HepG2 (cell line): ENCODE results near the gene ANKS3. TPM values are rescaled to one million over a fixed set of nuclear protein-coding genes. Genes with fewer than 3 reads are reported as not detected.

Source experiments
- ESRRA ChIP-seq: sonication (generic); formaldehyde crosslinking; IDR thresholded peaks from 2 replicates; pipeline ENCODE4 v1.5.1; 2020; ENCODE audit warnings: mild to moderate bottlenecking, low read depth, missing genetic modification reagents
- KAT2B ChIP-seq: fragments of 150-350 bp; IDR thresholded peaks from 2 replicates; pipeline ENCODE4 v1.6.1; 2014; ENCODE audit warnings: low read depth, low read length, borderline replicate concordance
- PPARG ChIP-seq: conservative IDR thresholded peaks from 2 replicates; pipeline ENCODE4 v1.6.1; 2016; ENCODE audit warnings: missing biosample characterization, missing genetic modification reagents
- THYN1 ChIP-seq: sonication (generic); formaldehyde crosslinking; IDR thresholded peaks from 2 replicates; pipeline ENCODE4 v1.8.1; 2023; ENCODE audit warnings: low read depth, mild to moderate bottlenecking, moderate library complexity, missing genetic modification reagents, borderline replicate concordance
- ZFAT ChIP-seq: sonication (generic); formaldehyde crosslinking; conservative IDR thresholded peaks from 2 replicates; pipeline ENCODE4 v1.8.1; 2023; ENCODE audit warnings: missing genetic modification reagents, inconsistent platforms
- ZFP36 ChIP-seq: fragments of 150-350 bp; IDR thresholded peaks from 2 replicates; pipeline ENCODE4 v1.6.1; 2018; ENCODE audit warnings: borderline replicate concordance, low read length, low read depth; ENCODE audit not compliant: partially characterized antibody
- ZMYM4 ChIP-seq: sonication (generic); formaldehyde crosslinking; IDR thresholded peaks from 2 replicates; pipeline ENCODE4 v1.8.1; 2023; ENCODE audit warnings: mild to moderate bottlenecking, missing genetic modification reagents
- ZNF138 ChIP-seq: sonication (generic); formaldehyde crosslinking; IDR thresholded peaks from 2 replicates; pipeline ENCODE4 v1.5.0; 2020; ENCODE audit warnings: mild to moderate bottlenecking, low read depth, missing genetic modification reagents
- ZNF224 ChIP-seq: sonication (generic); formaldehyde crosslinking; IDR thresholded peaks from 2 replicates; pipeline ENCODE4 v1.5.0; 2020; ENCODE audit warnings: mild to moderate bottlenecking, missing genetic modification reagents
- ZNF234 ChIP-seq: sonication (generic); formaldehyde crosslinking; conservative IDR thresholded peaks from 2 replicates; pipeline ENCODE4 v1.5.1; 2020; ENCODE audit warnings: mild to moderate bottlenecking, missing genetic modification reagents
- ZNF382 ChIP-seq: sonication (generic); formaldehyde crosslinking; IDR thresholded peaks from 2 replicates; pipeline ENCODE4 v1.5.0; 2020; ENCODE audit warnings: missing genetic modification reagents, mild to moderate bottlenecking, borderline replicate concordance
- ZNF672 ChIP-seq: sonication (generic); formaldehyde crosslinking; IDR thresholded peaks from 2 replicates; pipeline ENCODE4 v1.8.1; 2022; ENCODE audit warnings: missing genetic modification reagents
- ZNF792 ChIP-seq: IDR thresholded peaks from 2 replicates; pipeline ENCODE4 v1.6.1; 2016
- polyA plus RNA-seq, 8 experiments: library from polyadenylated mRNA; depleted of rRNA in 3 of 8; stranded (reverse) in 7 of 8; unstranded in 1 of 8; fragments of >200 nt; fragmentation: Illumina TruSeq in 4 of 8; extraction: Trizol in 4 of 8; gene quantifications; 2 replicates each; pipeline versions ENCODE4 v1.2.1 to v1.2.3, GENCODE V29; 2011 to 2016; ENCODE audit warnings: low read depth in 4 of 8, missing spikeins in 1 of 8, mixed read lengths in 1 of 8; ENCODE audit not compliant: insufficient read depth in 1 of 8
- total RNA-seq, 5 experiments: library from RNA; depleted of rRNA; stranded (reverse); fragments of >200 nt; fragmentation: Illumina TruSeq; extraction: Trizol; gene quantifications; 2 replicates each; pipeline ENCODE4 v1.2.3, GENCODE V29; 2016; ENCODE audit warnings: low read depth in 1 of 5
- TF ChIP-seq, protein P1 (sequence below): IDR thresholded peaks from 2 replicates; pipeline ENCODE4 v1.6.1; 2016; ENCODE audit warnings: mild to moderate bottlenecking, missing biosample characterization, missing genetic modification reagents
- TF ChIP-seq, protein P2 (sequence below): sonication (generic); formaldehyde crosslinking; IDR thresholded peaks from 2 replicates; pipeline ENCODE4 v1.4.0; 2020; ENCODE audit warnings: mild to moderate bottlenecking, missing genetic modification reagents
- TF ChIP-seq, protein P3 (sequence below): sonication (generic); formaldehyde crosslinking; IDR thresholded peaks from 2 replicates; pipeline ENCODE4 v1.5.0; 2020; ENCODE audit warnings: mild to moderate bottlenecking, missing genetic modification reagents, moderate library complexity
- TF ChIP-seq, protein P4 (sequence below): sonication (generic); formaldehyde crosslinking; IDR thresholded peaks from 2 replicates; pipeline ENCODE4 v1.5.0; 2020; ENCODE audit warnings: missing genetic modification reagents

The ANKS3 gene
- total and polyA plus RNA-seq, 2 of the 13 experiments (the other 11 are each of a cell fraction or from before 2014, with no cell fraction given) = 11.4 to 15.9 TPM

DNA sequence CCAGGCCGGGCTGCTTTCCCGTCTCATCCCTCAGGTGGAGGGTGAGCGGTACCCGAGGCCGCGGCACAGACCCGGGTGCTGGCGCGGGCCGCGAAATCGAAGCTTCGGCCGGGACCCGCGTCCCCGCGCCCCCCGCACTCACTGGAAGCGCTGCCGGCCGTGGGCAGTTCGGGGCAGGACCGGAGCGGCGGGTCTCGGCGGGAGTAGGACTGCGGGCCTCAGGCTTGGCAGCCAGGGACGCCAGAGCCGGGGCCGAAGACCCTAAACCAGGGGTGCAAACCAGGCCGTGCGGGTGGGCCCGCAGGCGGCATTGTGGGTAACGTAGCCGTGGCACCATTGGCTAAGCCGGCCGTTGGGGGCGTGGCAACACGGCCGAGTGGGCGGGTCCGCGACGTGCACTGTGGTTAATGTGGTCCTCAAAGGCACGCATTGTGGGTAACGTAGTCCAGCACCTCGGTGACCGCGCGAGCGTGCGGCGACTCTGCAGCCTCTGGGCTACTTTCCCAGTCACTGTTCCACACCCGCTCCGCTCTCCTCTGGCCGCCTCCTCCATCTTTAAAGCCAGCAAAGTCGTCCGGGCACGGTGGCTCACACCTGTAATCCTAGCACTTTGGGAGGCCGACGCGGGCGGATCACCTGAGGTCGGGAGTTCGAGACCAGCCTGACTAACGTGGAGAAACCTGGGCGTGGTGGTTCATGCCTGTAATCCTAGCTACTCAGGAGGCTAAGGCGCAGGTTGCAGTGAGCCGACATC is 33.0 kb upstream of the ANKS3 start, which contains the start of gene ZNF500 (continued):
- TF ChIP-seq ZFP36 (no peak), ZNF792 (peak; percentile 42; the same call in 1 of the 2 replicates), ZNF672 (CRISPR knock-in tag) (no peak), ESRRA (CRISPR knock-in tag) (peak; percentile 59), PPARG (CRISPR knock-in tag) (0 out of 2 replicates have a peak, but pooled peaks have one; percentile 19), ZNF224 (CRISPR knock-in tag) (no peak), ZFAT (CRISPR knock-in tag) (peak; percentile 47; the same call in 1 of the 2 replicates), ZNF382 (CRISPR knock-in tag) (no peak), KAT2B (no peak), ZMYM4 (CRISPR knock-in tag) (peak; percentile 26; the same call in 1 of the 2 replicates), ZNF138 (CRISPR knock-in tag) (peak; percentile 29; the same call in 1 of the 2 replicates), ZNF234 (CRISPR knock-in tag) (no peak), THYN1 (CRISPR knock-in tag) (no peak)
- TF ChIP-seq, protein P1, sequence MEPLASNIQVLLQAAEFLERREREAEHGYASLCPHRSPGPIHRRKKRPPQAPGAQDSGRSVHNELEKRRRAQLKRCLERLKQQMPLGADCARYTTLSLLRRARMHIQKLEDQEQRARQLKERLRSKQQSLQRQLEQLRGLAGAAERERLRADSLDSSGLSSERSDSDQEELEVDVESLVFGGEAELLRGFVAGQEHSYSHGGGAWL (CRISPR knock-in tag) = peak; percentile 91
- TF ChIP-seq, protein P2, sequence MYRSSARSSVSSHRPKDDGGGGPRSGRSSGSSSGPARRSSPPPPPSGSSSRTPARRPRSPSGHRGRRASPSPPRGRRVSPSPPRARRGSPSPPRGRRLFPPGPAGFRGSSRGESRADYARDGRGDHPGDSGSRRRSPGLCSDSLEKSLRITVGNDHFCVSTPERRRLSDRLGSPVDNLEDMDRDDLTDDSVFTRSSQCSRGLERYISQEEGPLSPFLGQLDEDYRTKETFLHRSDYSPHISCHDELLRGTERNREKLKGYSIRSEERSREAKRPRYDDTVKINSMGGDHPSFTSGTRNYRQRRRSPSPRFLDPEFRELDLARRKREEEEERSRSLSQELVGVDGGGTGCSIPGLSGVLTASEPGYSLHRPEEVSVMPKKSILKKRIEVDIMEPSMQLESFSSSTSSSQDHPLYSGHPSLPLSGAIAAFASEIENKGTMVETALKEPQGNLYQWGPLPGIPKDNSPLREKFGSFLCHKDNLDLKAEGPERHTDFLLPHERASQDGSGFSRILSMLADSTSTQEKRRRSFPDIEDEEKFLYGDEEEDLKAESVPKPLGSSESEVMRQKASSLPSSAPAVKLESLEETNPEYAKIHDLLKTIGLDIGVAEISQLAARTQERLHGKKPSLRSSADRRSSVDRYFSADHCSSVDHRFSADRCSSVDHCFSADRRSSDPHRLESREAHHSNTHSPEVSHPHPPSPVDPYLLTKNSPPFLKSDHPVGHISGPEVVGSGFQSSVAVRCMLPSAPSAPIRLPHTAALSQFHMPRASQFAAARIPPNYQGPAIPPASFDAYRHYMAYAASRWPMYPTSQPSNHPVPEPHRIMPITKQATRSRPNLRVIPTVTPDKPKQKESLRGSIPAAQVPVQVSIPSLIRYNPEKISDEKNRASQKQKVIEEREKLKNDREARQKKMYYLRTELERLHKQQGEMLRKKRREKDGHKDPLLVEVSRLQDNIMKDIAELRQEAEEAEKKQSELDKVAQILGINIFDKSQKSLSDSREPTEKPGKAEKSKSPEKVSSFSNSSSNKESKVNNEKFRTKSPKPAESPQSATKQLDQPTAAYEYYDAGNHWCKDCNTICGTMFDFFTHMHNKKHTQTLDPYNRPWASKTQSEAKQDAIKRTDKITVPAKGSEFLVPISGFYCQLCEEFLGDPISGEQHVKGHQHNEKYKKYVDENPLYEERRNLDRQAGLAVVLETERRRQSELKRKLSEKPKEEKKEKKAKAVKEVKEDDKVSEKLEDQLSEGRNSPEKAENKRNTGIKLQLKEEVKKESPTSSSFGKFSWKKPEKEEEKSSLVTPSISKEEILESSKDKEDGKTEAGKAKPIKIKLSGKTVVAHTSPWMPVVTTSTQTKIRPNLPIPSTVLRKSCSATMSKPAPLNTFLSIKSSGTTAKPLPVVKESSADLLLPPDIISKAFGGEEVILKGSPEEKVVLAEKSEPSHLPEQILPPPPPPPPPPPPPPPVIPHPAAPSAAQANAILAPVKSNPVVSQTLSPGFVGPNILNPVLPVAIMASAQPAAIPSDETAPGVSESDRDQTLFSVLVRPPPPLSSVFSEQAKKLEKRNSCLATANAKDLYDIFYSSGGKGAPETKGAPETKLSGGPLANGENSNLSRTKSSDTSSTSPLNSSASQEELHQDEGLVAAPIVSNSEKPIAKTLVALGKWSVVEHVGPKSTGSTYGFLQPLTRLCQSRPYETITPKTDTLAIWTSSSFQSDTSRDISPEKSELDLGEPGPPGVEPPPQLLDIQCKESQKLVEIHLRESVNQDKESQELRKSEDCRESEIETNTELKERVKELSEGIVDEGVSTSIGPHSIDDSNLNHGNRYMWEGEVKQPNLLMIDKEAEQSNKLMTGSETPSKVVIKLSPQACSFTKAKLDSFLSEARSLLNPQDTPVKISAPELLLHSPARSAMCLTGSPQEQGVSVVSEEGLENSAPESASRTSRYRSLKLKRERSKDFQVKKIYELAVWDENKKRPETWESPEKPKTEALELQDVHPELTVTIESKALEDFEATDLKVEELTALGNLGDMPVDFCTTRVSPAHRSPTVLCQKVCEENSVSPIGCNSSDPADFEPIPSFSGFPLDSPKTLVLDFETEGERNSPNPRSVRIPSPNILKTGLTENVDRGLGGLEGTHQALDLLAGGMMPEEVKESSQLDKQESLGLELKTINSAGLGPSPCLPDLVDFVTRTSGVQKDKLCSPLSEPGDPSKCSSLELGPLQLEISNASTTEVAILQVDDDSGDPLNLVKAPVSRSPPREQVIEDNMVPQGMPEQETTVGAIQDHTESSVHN (CRISPR knock-in tag) = no peak
- TF ChIP-seq, protein P3, sequence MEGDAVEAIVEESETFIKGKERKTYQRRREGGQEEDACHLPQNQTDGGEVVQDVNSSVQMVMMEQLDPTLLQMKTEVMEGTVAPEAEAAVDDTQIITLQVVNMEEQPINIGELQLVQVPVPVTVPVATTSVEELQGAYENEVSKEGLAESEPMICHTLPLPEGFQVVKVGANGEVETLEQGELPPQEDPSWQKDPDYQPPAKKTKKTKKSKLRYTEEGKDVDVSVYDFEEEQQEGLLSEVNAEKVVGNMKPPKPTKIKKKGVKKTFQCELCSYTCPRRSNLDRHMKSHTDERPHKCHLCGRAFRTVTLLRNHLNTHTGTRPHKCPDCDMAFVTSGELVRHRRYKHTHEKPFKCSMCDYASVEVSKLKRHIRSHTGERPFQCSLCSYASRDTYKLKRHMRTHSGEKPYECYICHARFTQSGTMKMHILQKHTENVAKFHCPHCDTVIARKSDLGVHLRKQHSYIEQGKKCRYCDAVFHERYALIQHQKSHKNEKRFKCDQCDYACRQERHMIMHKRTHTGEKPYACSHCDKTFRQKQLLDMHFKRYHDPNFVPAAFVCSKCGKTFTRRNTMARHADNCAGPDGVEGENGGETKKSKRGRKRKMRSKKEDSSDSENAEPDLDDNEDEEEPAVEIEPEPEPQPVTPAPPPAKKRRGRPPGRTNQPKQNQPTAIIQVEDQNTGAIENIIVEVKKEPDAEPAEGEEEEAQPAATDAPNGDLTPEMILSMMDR (CRISPR knock-in tag) = no peak; the same call in 1 of the 2 replicates
- TF ChIP-seq, protein P4, sequence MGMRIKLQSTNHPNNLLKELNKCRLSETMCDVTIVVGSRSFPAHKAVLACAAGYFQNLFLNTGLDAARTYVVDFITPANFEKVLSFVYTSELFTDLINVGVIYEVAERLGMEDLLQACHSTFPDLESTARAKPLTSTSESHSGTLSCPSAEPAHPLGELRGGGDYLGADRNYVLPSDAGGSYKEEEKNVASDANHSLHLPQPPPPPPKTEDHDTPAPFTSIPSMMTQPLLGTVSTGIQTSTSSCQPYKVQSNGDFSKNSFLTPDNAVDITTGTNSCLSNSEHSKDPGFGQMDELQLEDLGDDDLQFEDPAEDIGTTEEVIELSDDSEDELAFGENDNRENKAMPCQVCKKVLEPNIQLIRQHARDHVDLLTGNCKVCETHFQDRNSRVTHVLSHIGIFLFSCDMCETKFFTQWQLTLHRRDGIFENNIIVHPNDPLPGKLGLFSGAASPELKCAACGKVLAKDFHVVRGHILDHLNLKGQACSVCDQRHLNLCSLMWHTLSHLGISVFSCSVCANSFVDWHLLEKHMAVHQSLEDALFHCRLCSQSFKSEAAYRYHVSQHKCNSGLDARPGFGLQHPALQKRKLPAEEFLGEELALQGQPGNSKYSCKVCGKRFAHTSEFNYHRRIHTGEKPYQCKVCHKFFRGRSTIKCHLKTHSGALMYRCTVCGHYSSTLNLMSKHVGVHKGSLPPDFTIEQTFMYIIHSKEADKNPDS = no peak
